IMR-90 (cell line): Measurements from ENCODE around the gene TMEM63A. TPM values are rescaled to one million over a fixed set of nuclear protein-coding genes. Genes with fewer than 3 reads are reported as not detected.

Source experiments
- ATAC-seq: fragments of 200-7000 bp; cut with Tn5 transposase; 2 replicates; pipeline ENCODE4 v1.9.1; 2020; ENCODE audit warnings: low read depth, mild to moderate bottlenecking, moderate library complexity
- BruUV-seq: library from RNA; stranded (reverse); fragments of 400-500 nt; replicated peaks from 2 replicates; lab custom pipeline; 2021; lab: Mats Ljungman, UMichigan
- CTCF ChIA-PET: fragments of 300-600 bp; formaldehyde crosslinking; extraction: SDS; loops from one replicate; lab custom pipeline; 2021; ENCODE audit warnings: antibody characterized with exemption; lab: Yijun Ruan, JAX
- POLR2A ChIA-PET: fragments of 300-600 bp; sonication (Branson Sonifier 250); formaldehyde crosslinking; loops from one replicate; lab custom pipeline; 2022; ENCODE audit warnings: antibody characterized with exemption; ENCODE audit not compliant: unreplicated experiment; lab: Charles Lee
- DNase-seq: peaks from one replicate; pipeline ENCODE4 v3.0.0; 2013
- H2AFZ ChIP-seq: replicated peaks from 2 replicates; pipeline ENCODE3; 2013; ENCODE audit warnings: low read length, mild to moderate bottlenecking; ENCODE audit not compliant: poor library complexity
- H2AK5ac ChIP-seq: 2 replicates; pipeline ENCODE4 v1.6.1; 2013; ENCODE audit warnings: low read depth, low read length, inconsistent platforms
- H2AK9ac ChIP-seq: replicated peaks from 2 replicates; pipeline ENCODE3; 2013; ENCODE audit warnings: mild to moderate bottlenecking, low read depth, low read length, moderate library complexity; ENCODE audit not compliant: poor library complexity
- H2BK120ac ChIP-seq: 2 replicates; pipeline ENCODE4 v1.6.1; 2013; ENCODE audit warnings: low read depth, low read length, inconsistent platforms
- H2BK15ac ChIP-seq: 3 replicates; pipeline ENCODE4 v1.6.1; 2013; ENCODE audit warnings: low read depth, low read length, inconsistent platforms
- H2BK20ac ChIP-seq: 2 replicates; pipeline ENCODE4 v1.6.1; 2013; ENCODE audit warnings: low read depth, mild to moderate bottlenecking, inconsistent platforms, low read length, moderate library complexity
- H2BK5ac ChIP-seq: 2 replicates; pipeline ENCODE4 v1.6.1; 2013; ENCODE audit warnings: mild to moderate bottlenecking, low read depth, low read length, inconsistent platforms; ENCODE audit not compliant: poor library complexity, severe bottlenecking
- H3K14ac ChIP-seq: replicated peaks from 2 replicates; pipeline ENCODE4 v1.6.1; 2013; ENCODE audit warnings: low read depth, low read length, inconsistent platforms
- H3K18ac ChIP-seq: 2 replicates; pipeline ENCODE4 v1.6.1; 2013; ENCODE audit warnings: low read depth, low read length, control low read depth
- H3K23ac ChIP-seq: 2 replicates; pipeline ENCODE4 v1.6.1; 2013; ENCODE audit warnings: low read depth, low read length, inconsistent platforms
- H3K27ac ChIP-seq: 2 replicates; pipeline ENCODE4 v1.5.1; 2013; ENCODE audit warnings: mild to moderate bottlenecking, control low read depth, low read length; ENCODE audit not compliant: insufficient read depth
- H3K27me3 ChIP-seq: 2 replicates; pipeline ENCODE4 v1.6.1; 2013; ENCODE audit warnings: low read length; ENCODE audit not compliant: control insufficient read depth, insufficient read depth
- H3K36me3 ChIP-seq: 2 replicates; pipeline ENCODE4 v1.6.1; 2013; ENCODE audit warnings: low read length, mixed read lengths; ENCODE audit not compliant: control insufficient read depth, insufficient read depth
- H3K4ac ChIP-seq: 2 replicates; pipeline ENCODE4 v1.6.1; 2013; ENCODE audit warnings: low read depth, low read length, inconsistent platforms
- H3K4me1 ChIP-seq: 2 replicates; pipeline ENCODE4 v1.6.1; 2013; ENCODE audit warnings: low read length, mixed read lengths; ENCODE audit not compliant: control insufficient read depth, insufficient read depth
- H3K4me2 ChIP-seq: 2 replicates; pipeline ENCODE4 v1.6.1; 2013; ENCODE audit warnings: low read depth, mild to moderate bottlenecking, control low read depth, low read length, moderate library complexity
- H3K4me3 ChIP-seq: 2 replicates; pipeline ENCODE4 v1.5.1; 2013; ENCODE audit warnings: low read depth, mild to moderate bottlenecking, control low read depth, low read length, moderate library complexity; ENCODE audit not compliant: insufficient read depth
- H3K56ac ChIP-seq: 2 replicates; pipeline ENCODE4 v1.6.1; 2013; ENCODE audit warnings: low read length, inconsistent platforms; ENCODE audit not compliant: insufficient read depth; ENCODE audit errors: extremely low read depth
- H3K79me1 ChIP-seq, 2 experiments: 2 replicates each; pipeline ENCODE4 v1.6.1; 2013; ENCODE audit warnings: low read length in 2 of 2, inconsistent platforms in 1 of 2, low read depth in 1 of 2
- H3K9ac ChIP-seq: 2 replicates; pipeline ENCODE4 v1.6.1; 2013; ENCODE audit warnings: low read depth, low read length, control low read depth
- H3K9me1 ChIP-seq: 2 replicates; pipeline ENCODE4 v1.6.1; 2013; ENCODE audit warnings: low read length, inconsistent platforms; ENCODE audit not compliant: insufficient read depth
- H3K9me3 ChIP-seq: 2 replicates; pipeline ENCODE4 v1.6.1; 2013; ENCODE audit warnings: low read length; ENCODE audit not compliant: control insufficient read depth, insufficient read depth
- H4K20me1 ChIP-seq: 2 replicates; pipeline ENCODE4 v1.6.1; 2013; ENCODE audit warnings: low read length, inconsistent platforms; ENCODE audit not compliant: insufficient read depth
- H4K5ac ChIP-seq: 2 replicates; pipeline ENCODE4 v1.6.1; 2013; ENCODE audit warnings: mild to moderate bottlenecking, low read depth, low read length, control low read depth
- H4K8ac ChIP-seq, 2 experiments: 2 replicates each; pipeline ENCODE4 v1.6.1; 2013; ENCODE audit warnings: low read depth in 2 of 2, low read length in 2 of 2, control low read depth in 1 of 2, inconsistent platforms in 1 of 2
- H4K91ac ChIP-seq: 2 replicates; pipeline ENCODE4 v1.6.1; 2013; ENCODE audit warnings: low read depth, low read length, inconsistent platforms; ENCODE audit not compliant: insufficient read depth
- CEBPB ChIP-seq: IDR thresholded peaks from 2 replicates; pipeline ENCODE4 v1.6.1; 2012; ENCODE audit warnings: low read depth, low read length, improper control_type of control experiment
- MXI1 ChIP-seq: IDR thresholded peaks from 2 replicates; pipeline ENCODE4 v1.6.1; 2012; ENCODE audit warnings: low read depth, mild to moderate bottlenecking, low read length, moderate library complexity, borderline replicate concordance
- POLR2A ChIP-seq: IDR thresholded peaks from 2 replicates; pipeline ENCODE4 v1.6.1; 2012; ENCODE audit warnings: mild to moderate bottlenecking, low read depth, low read length
- WGBS, 2 experiments: methylation state at CpG; one replicate each; pipeline versions ENCODE4 v1.1.5 to v1.1.7; 2013; ENCODE audit warnings: missing lambda C conversion rate in 2 of 2; ENCODE audit not compliant: insufficient read length in 1 of 2; ENCODE audit errors: extremely low coverage in 2 of 2; 5-methylcytosine and 5-hydroxymethylcytosine counted together
- dilution Hi-C: fragments of 300-500 bp; cut with HindIII; formaldehyde crosslinking; loops from one replicate; pipeline ENCODE4 v1.14.3; 2018; ENCODE audit warnings: low sequenced_read_pairs; ENCODE audit not compliant: unreplicated experiment
- in situ Hi-C: fragments of 300-500 bp; cut with MboI; formaldehyde crosslinking; loops from 3 replicates; pipeline ENCODE4 v1.14.3; 2019; ENCODE audit warnings: low sequenced_read_pairs, inconsistent platforms, mixed read lengths
- intact Hi-C: fragments of 100-400 bp; cut with micrococcal nuclease; formaldehyde crosslinking; loops from 2 replicates; pipeline ENCODE4 v1.10.0; 2022
- polyA plus RNA-seq, 3 experiments: library from polyadenylated mRNA; depleted of rRNA; stranded (reverse); fragments of >200 nt; gene quantifications; 2 replicates each; pipeline ENCODE4 v1.2.3, GENCODE V29; 2012; ENCODE audit warnings: low replicate concordance in 1 of 3
- total RNA-seq: library from RNA; depleted of rRNA; stranded (reverse); fragments of >200 nt; gene quantifications from 2 replicates; pipeline ENCODE4 v1.2.3, GENCODE V29; 2012
- TF ChIP-seq, protein P1 (sequence below): fragments of 150-350 bp; IDR thresholded peaks from 2 replicates; pipeline ENCODE4 v1.6.1; 2017; ENCODE audit warnings: mild to moderate bottlenecking, antibody characterized with exemption, low read length, low read depth

TMEM63A gene
- total and polyA plus RNA-seq, 2 of the 4 experiments (the other 2 are of a cell fraction), result 4.7 to 23.3 TPM

DNA sequence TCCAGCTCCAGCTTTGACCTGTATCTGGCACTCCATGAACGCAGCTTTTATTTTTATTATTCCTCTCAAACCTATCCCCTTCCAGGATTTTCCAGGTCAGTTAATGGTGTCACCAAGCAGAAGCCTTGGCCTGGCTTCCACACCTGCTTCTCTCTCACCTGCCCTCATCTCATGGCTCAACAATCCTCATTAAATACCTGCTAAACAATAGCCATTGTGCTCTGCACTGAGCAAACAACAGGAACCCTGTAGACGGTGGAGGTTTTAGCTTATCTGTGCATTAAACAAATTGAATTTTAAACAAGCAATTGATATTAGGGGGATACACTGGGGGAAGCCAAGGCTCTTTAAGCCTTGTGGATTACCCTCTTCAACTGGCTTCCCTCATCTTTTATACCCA, 26.6 kb upstream of the TMEM63A start:
- no CpG with 5 or more reads among the region's 2 CpGs for WGBS, 2 experiments
- Histone ChIP-seq H4K5ac (no peak overlapping the region), H3K9ac (no peak overlapping the region), H3K56ac (no peak overlapping the region), H3K23ac (no peak overlapping the region), H4K91ac (no peak overlapping the region), H2AK9ac (no peak overlapping the region), H3K27me3 (peaks cover 3% of the 10 kb centered on the region; the same call in 1 of the 2 replicates), H3K14ac (no peak overlapping the region), H2BK120ac (no peak overlapping the region), H2BK5ac (no peak overlapping the region), H3K4me3 (no peak overlapping the region), H2BK15ac (no peak overlapping the region), H3K4me1 (peaks cover 1% of the 10 kb centered on the region; the same call in 1 of the 2 replicates), H3K79me1 (no peaks in the 10 kb centered on the region), H3K9me1 (no peaks in the 10 kb centered on the region), H4K8ac (no peak overlapping the region), H4K20me1 (no peaks in the 10 kb centered on the region), H3K4me2 (no peak overlapping the region), H3K27ac (no peak overlapping the region), H3K4ac (no peak overlapping the region), H3K36me3 (no peaks in the 10 kb centered on the region), H3K18ac (no peak overlapping the region), H2AK5ac (no peak overlapping the region), H2AFZ (no peak overlapping the region), H2BK20ac (no peak overlapping the region), H3K9me3 (no peaks in the 10 kb centered on the region)
- CTCF ChIA-PET, result no interaction called here
- TF ChIP-seq CEBPB, result no peak
- TF ChIP-seq MXI1, result no peak
- TF ChIP-seq, protein P1, sequence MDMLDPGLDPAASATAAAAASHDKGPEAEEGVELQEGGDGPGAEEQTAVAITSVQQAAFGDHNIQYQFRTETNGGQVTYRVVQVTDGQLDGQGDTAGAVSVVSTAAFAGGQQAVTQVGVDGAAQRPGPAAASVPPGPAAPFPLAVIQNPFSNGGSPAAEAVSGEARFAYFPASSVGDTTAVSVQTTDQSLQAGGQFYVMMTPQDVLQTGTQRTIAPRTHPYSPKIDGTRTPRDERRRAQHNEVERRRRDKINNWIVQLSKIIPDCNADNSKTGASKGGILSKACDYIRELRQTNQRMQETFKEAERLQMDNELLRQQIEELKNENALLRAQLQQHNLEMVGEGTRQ, result no peak
- no peak for TF ChIP-seq POLR2A
- intact Hi-C loops, result no loop called here
- no peak for DNase-seq
- dilution Hi-C loops, result no loop called here
- POLR2A ChIA-PET, result no interaction called here
- ATAC-seq, result no peak
- in situ Hi-C loops, result no loop called here
- BruUV-seq, result no TSS peak
